ENCODE results near the gene CRNN. TPM values are rescaled to one million over a fixed set of nuclear protein-coding genes. Genes with fewer than 3 reads are reported as not detected.

CRNN gene
- total and polyA plus RNA-seq, 10 of the 15 experiments (the other 5 are each of a cell fraction or from before 2014, with no cell fraction given) = not detected

- 90% methylated on average over 26 of the region's 26 CpGs for WGBS (ENCODE audit: insufficient coverage, insufficient replicate concordance, low lambda C conversion rate, missing lambda C conversion rate)
- Histone ChIP-seq H3K27me3 (replicated peaks in 1 of 2; ENCODE audit: control insufficient read depth in 2 of 2, insufficient read depth in 2 of 2, low read length in 1 of 2) (no peaks in the 10 kb centered on the region), H3K9me3 (replicated peaks; ENCODE audit: control insufficient read depth, insufficient read depth, low read length) (no peaks in the 10 kb centered on the region), H3K4me3 (no peak overlapping the region), H3K4me2 (ENCODE audit: control insufficient read depth, insufficient read depth) (no peak overlapping the region), H3K4me1 (ENCODE audit: control insufficient read depth, insufficient read depth, low read length) (peaks cover 10% of the 10 kb centered on the region), H4K20me1 (ENCODE audit: control insufficient read depth, insufficient read depth) (no peaks in the 10 kb centered on the region), H3K36me3 (ENCODE audit: control insufficient read depth in 2 of 2, insufficient read depth in 2 of 2, low read length in 1 of 2) (no peaks in the 10 kb centered on the region), H3K27ac (ENCODE audit: control insufficient read depth, insufficient read depth) (no peak overlapping the region), H2AFZ (ENCODE audit: control insufficient read depth, low read depth, low read length) (no peak overlapping the region), H3K79me2 (ENCODE audit: control insufficient read depth, insufficient read depth, low read length) (no peaks in the 10 kb centered on the region), H3K9ac (ENCODE audit: control insufficient read depth, insufficient read depth, low read length) (no peak overlapping the region)
- ChIA-PET RAD21 (ENCODE audit: unreplicated experiment) (no interaction called here), CTCF (no interaction called here), POLR2A (interaction anchor here (0.7 kb wide), 1 partner anchor 586 kb away, joined by 6 read pairs; no protein-coding TSS in a partner anchor), SMC1A (ENCODE audit: uncharacterized antibody, unreplicated experiment) (no interaction called here)
- BruUV-seq (replicated peaks) = no TSS peak
- no peak for ATAC-seq
- FAIRE-seq = no peak
- DNase-seq (ENCODE audit: low read depth, low spot score) = no peak
- intact Hi-C loops (cut with micrococcal nuclease; ENCODE audit: unreplicated experiment) (no loop called here), in situ Hi-C loops (cut with MboI) (no loop called here)
- TF ChIP-seq TCF7 (IDR thresholded peaks at IDR 0.05; ENCODE audit: borderline replicate concordance) = no peak
- TF ChIP-seq HDGF (IDR thresholded peaks at IDR 0.05) = no peak
- TF ChIP-seq USF1 (IDR thresholded peaks at IDR 0.05; ENCODE audit: borderline replicate concordance, extremely low read length, insufficient read depth, low read depth, low read length) = no peak
- TF ChIP-seq IRF4 (IDR thresholded peaks at IDR 0.05; ENCODE audit: low read depth, low read length) = no peak
- TF ChIP-seq ZNF207 (IDR thresholded peaks at IDR 0.05; ENCODE audit: borderline replicate concordance) = no peak
Measured at GRCh38 chr1:152462636-152463035, 48.6 kb upstream of the CRNN start.

GRCh38 chr1:152461544-152461943 is 47.5 kb upstream of the CRNN start:
- Histone ChIP-seq H2AFZ (ENCODE audit: control insufficient read depth, low read depth, low read length) (no peak overlapping the region), H3K79me2 (ENCODE audit: control insufficient read depth, insufficient read depth, low read length) (no peaks in the 10 kb centered on the region), H3K27ac (ENCODE audit: control insufficient read depth, insufficient read depth) (no peak overlapping the region), H3K36me3 (ENCODE audit: control insufficient read depth in 2 of 2, insufficient read depth in 2 of 2, low read length in 1 of 2) (no peaks in the 10 kb centered on the region), H3K4me1 (ENCODE audit: control insufficient read depth, insufficient read depth, low read length) (peaks cover 10% of the 10 kb centered on the region), H3K4me3 (no peak overlapping the region), H3K9me3 (replicated peaks; ENCODE audit: control insufficient read depth, insufficient read depth, low read length) (no peaks in the 10 kb centered on the region), H3K9ac (ENCODE audit: control insufficient read depth, insufficient read depth, low read length) (no peak overlapping the region), H3K27me3 (replicated peaks in 1 of 2; ENCODE audit: control insufficient read depth in 2 of 2, insufficient read depth in 2 of 2, low read length in 1 of 2) (no peaks in the 10 kb centered on the region), H3K4me2 (ENCODE audit: control insufficient read depth, insufficient read depth) (no peak overlapping the region), H4K20me1 (ENCODE audit: control insufficient read depth, insufficient read depth) (no peaks in the 10 kb centered on the region)
- CTCF ChIA-PET = no interaction called here
- TF ChIP-seq RAD51 (IDR thresholded peaks at IDR 0.05) (no peak), SRF (IDR thresholded peaks at IDR 0.05; ENCODE audit: low read depth in 2 of 2, low read length in 2 of 2) (peak; percentile 49 to 54; a peak in 1 of 4 replicates), CTCF (IDR thresholded peaks at IDR 0.05 in 2 of 3, conservative IDR thresholded peaks at IDR 0.05 in 1 of 3; ENCODE audit: control insufficient read depth in 2 of 3, extremely low read depth in 1 of 3, insufficient read depth in 1 of 3, low read depth in 3 of 3, low read length in 3 of 3) (peak; percentile 31 to 52 (median 32); a peak in 4 of 6 replicates)
- in situ Hi-C loops (cut with MboI) (no loop called here), intact Hi-C loops (cut with micrococcal nuclease; ENCODE audit: unreplicated experiment) (no loop called here)
- no TSS peak for BruUV-seq (replicated peaks)
- 1% methylated on average over 6 of the region's 6 CpGs for WGBS (ENCODE audit: insufficient coverage, insufficient replicate concordance, low lambda C conversion rate, missing lambda C conversion rate)
- no peak for FAIRE-seq
- POLR2A ChIA-PET = no interaction called here
- RAD21 ChIA-PET (ENCODE audit: unreplicated experiment) = no interaction called here
- DNase-seq (ENCODE audit: low read depth, low spot score) = no peak
- SMC1A ChIA-PET (ENCODE audit: uncharacterized antibody, unreplicated experiment) = interaction anchor here (0.7 kb wide), 1 partner anchor 882 kb away, joined by 3 read pairs; no protein-coding TSS in a partner anchor
- peak; percentile 32; the same call in 2 of the 3 replicates for ATAC-seq

Measured in GM12878 (cell line).